Progenitor cell of endocrine pancreas (in vitro differentiated cells): ENCODE results near the gene SH3PXD2A. TPM values are rescaled to one million over a fixed set of nuclear protein-coding genes. Genes with fewer than 3 reads are reported as not detected.

Experiments used
- DNase-seq: peaks from one replicate; pipeline ENCODE4 v3.0.0; 2021; ENCODE audit warnings: low spot score; ENCODE audit not compliant: unreplicated experiment
- H3K27ac Mint-ChIP-seq: 2 replicates; pipeline ENCODE4 v1.8.0; 2021; ENCODE audit warnings: mild to moderate bottlenecking, moderate library complexity, mixed read lengths
- H3K27me3 Mint-ChIP-seq: 2 replicates; pipeline ENCODE4 v1.8.0; 2021; ENCODE audit warnings: mixed read lengths
- H3K36me3 Mint-ChIP-seq: 2 replicates; pipeline ENCODE4 v1.8.0; 2022; ENCODE audit warnings: mixed read lengths; ENCODE audit not compliant: insufficient read depth
- H3K4me1 Mint-ChIP-seq: 2 replicates; pipeline ENCODE4 v1.8.0; 2021; ENCODE audit warnings: low read depth, mixed read lengths
- H3K4me3 Mint-ChIP-seq: 2 replicates; pipeline ENCODE4 v1.8.0; 2021; ENCODE audit warnings: low read depth, mild to moderate bottlenecking, moderate library complexity, mixed read lengths
- H3K9me3 Mint-ChIP-seq: 2 replicates; pipeline ENCODE4 v1.8.0; 2021; ENCODE audit warnings: low read depth, mixed read lengths
- total RNA-seq: library from RNA; stranded (reverse); gene quantifications from 2 replicates; pipeline ENCODE4 v1.2.1, GENCODE V29; 2021
- TF ChIP-seq, protein P1 (sequence below): fragments of 200-600 bp; sonication (generic); IDR thresholded peaks from one replicate; pipeline ENCODE4 v1.5.0; 2021; ENCODE audit warnings: antibody characterized with exemption, mild to moderate bottlenecking; ENCODE audit not compliant: unreplicated experiment

The SH3PXD2A gene
- total RNA-seq, 1 donor from 2014 or later: 28.0 TPM

- DNase-seq: no peak
- H3K36me3 Mint-ChIP-seq: peaks cover 7% of the 10 kb centered on the region
- H3K9me3 Mint-ChIP-seq: no peaks in the 10 kb centered on the region
- H3K27me3 Mint-ChIP-seq: no peaks in the 10 kb centered on the region
- no peak overlapping the region for H3K27ac Mint-ChIP-seq
- TF ChIP-seq, protein P1, sequence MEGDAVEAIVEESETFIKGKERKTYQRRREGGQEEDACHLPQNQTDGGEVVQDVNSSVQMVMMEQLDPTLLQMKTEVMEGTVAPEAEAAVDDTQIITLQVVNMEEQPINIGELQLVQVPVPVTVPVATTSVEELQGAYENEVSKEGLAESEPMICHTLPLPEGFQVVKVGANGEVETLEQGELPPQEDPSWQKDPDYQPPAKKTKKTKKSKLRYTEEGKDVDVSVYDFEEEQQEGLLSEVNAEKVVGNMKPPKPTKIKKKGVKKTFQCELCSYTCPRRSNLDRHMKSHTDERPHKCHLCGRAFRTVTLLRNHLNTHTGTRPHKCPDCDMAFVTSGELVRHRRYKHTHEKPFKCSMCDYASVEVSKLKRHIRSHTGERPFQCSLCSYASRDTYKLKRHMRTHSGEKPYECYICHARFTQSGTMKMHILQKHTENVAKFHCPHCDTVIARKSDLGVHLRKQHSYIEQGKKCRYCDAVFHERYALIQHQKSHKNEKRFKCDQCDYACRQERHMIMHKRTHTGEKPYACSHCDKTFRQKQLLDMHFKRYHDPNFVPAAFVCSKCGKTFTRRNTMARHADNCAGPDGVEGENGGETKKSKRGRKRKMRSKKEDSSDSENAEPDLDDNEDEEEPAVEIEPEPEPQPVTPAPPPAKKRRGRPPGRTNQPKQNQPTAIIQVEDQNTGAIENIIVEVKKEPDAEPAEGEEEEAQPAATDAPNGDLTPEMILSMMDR: no peak
- H3K4me1 Mint-ChIP-seq: peaks cover 9% of the 10 kb centered on the region
- H3K4me3 Mint-ChIP-seq: no peak overlapping the region
Observed at GRCh38 chr10:103766751-103767505, 88.4 kb downstream of the SH3PXD2A start.

DNA sequence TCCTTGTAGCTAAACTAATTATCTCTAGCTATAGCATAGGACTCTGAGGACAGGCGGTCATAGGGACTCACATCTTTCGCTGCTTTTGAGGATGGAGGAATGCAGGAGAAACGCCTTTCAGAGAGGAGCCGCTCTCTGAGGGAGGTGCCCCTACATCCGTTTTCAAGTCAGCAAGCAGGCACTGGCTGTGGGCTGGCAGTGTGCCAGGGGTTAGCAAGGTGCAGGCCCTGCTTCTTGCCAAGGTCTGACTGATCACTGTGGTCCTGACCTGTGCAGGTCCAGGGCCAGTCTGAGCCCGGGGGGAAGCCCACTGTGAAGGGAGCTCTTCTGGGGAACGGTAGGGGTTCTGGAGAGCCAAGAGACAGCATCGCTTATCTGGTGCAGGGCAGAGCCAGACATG lies 89.4 kb downstream of the SH3PXD2A start:
- DNase-seq: no peak
- TF ChIP-seq, protein P1: no peak
- Mint-ChIP-seq H3K36me3 (peaks cover 7% of the 10 kb centered on the region), H3K9me3 (no peaks in the 10 kb centered on the region), H3K27ac (no peak overlapping the region), H3K4me1 (peaks cover 11% of the 10 kb centered on the region), H3K4me3 (no peak overlapping the region), H3K27me3 (no peaks in the 10 kb centered on the region)

GRCh38 chr10:103765168-103765567 lies 90.2 kb downstream of the SH3PXD2A start:
- Mint-ChIP-seq H3K9me3 (no peaks in the 10 kb centered on the region), H3K27ac (no peak overlapping the region), H3K27me3 (no peaks in the 10 kb centered on the region), H3K36me3 (peaks cover 7% of the 10 kb centered on the region), H3K4me3 (no peak overlapping the region), H3K4me1 (peaks cover 14% of the 10 kb centered on the region)
- TF ChIP-seq, protein P1: no peak
- DNase-seq: no peak

- H3K36me3 Mint-ChIP-seq: peaks cover 7% of the 10 kb centered on the region
- H3K4me3 Mint-ChIP-seq: no peak overlapping the region
- H3K27me3 Mint-ChIP-seq: no peaks in the 10 kb centered on the region
- H3K27ac Mint-ChIP-seq: no peak overlapping the region
- DNase-seq: no peak
- peaks cover 16% of the 10 kb centered on the region for H3K4me1 Mint-ChIP-seq
- TF ChIP-seq, protein P1: no peak
- H3K9me3 Mint-ChIP-seq: no peaks in the 10 kb centered on the region
Observed at GRCh38 chr10:103764296-103765088, 90.9 kb downstream of the SH3PXD2A start.

GRCh38 chr10:103763374-103764202 lies 91.8 kb downstream of the SH3PXD2A start:
- no peaks in the 10 kb centered on the region for H3K9me3 Mint-ChIP-seq
- no peak overlapping the region for H3K27ac Mint-ChIP-seq
- TF ChIP-seq, protein P1: no peak
- no peaks in the 10 kb centered on the region for H3K27me3 Mint-ChIP-seq
- H3K4me1 Mint-ChIP-seq: peaks cover 18% of the 10 kb centered on the region
- DNase-seq: no peak
- no peak overlapping the region for H3K4me3 Mint-ChIP-seq
- H3K36me3 Mint-ChIP-seq: peaks cover 7% of the 10 kb centered on the region
